ENCODE results near the gene PACS2.
A peak's percentile ranks its signal among the peaks of the same experiment; 100 is the strongest.

Gene PACS2

DNA sequence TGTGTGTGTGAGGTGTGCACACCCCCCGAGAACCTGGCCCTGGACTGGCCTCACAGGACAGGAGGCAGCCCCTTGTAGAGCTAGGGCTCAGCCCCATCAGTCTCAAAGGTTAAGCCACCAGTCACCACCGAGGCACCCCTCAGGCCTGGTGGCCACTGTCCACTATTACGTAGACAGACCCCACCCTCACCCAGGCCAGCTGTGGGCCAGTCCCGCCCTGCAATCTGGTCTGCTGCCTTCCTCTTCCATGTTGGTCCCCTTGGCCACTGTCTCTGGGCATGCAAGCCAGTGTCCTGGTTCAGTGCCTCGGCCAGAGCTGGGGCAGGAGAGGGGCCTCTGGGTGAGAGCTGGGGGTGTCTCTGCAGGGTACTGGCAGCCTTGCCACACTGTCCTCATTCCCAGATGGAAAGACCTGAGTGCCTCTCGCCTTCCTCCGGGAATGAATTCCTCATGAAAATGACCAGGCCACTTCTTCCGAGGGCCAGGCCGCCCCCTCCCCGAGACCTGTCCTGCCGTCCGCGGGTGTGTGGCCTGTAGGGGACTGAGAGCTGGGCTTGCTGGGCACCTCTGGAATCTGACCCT lies 82.9 kb downstream of the PACS2 start:
- Histone ChIP-seq H3K9me2 (replicated peaks; ENCODE audit: low read depth, low read length) (no peaks in the 10 kb centered on the region), H4K20me1 (ENCODE audit: insufficient read depth, low read length, poor library complexity, severe bottlenecking) (peaks cover 11% of the 10 kb centered on the region), H3K4me2 (ENCODE audit: low read depth, low read length, poor library complexity, severe bottlenecking) (peak overlapping the region; percentile 88), H3K27me3 (ENCODE audit: insufficient read depth, low read length, poor library complexity, severe bottlenecking) (no peaks in the 10 kb centered on the region), H3K36me3 (ENCODE audit: insufficient read depth, low read length) (0 out of 2 replicates have a peak, but pooled peaks cover 4% of the 10 kb centered on the region), H2AFZ (ENCODE audit: low read length) (0 out of 2 replicates have a peak overlapping the region, but pooled peaks have one; percentile 86), H3K9ac (ENCODE audit: low read depth, low read length, poor library complexity, severe bottlenecking) (peak overlapping the region; percentile 99), H3F3A (ENCODE audit: low read depth) (no peaks in the 10 kb centered on the region), H3K79me2 (ENCODE audit: insufficient read depth, low read length) (peaks cover 25% of the 10 kb centered on the region), H3K4me1 (ENCODE audit: insufficient read depth, low read length, poor library complexity, severe bottlenecking) (peaks cover 44% of the 10 kb centered on the region), H3K4me3 (ENCODE audit: low read length, poor library complexity, severe bottlenecking) (peak overlapping the region; percentile 100), H3K9me3 (ENCODE audit: insufficient read depth, low read depth, low read length) (no peaks in the 10 kb centered on the region)
- TF ChIP-seq EZH2phosphoT487 (IDR thresholded peaks at IDR 0.05; ENCODE audit: borderline replicate concordance) = no peak
- TF ChIP-seq, protein P1, sequence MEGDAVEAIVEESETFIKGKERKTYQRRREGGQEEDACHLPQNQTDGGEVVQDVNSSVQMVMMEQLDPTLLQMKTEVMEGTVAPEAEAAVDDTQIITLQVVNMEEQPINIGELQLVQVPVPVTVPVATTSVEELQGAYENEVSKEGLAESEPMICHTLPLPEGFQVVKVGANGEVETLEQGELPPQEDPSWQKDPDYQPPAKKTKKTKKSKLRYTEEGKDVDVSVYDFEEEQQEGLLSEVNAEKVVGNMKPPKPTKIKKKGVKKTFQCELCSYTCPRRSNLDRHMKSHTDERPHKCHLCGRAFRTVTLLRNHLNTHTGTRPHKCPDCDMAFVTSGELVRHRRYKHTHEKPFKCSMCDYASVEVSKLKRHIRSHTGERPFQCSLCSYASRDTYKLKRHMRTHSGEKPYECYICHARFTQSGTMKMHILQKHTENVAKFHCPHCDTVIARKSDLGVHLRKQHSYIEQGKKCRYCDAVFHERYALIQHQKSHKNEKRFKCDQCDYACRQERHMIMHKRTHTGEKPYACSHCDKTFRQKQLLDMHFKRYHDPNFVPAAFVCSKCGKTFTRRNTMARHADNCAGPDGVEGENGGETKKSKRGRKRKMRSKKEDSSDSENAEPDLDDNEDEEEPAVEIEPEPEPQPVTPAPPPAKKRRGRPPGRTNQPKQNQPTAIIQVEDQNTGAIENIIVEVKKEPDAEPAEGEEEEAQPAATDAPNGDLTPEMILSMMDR (conservative IDR thresholded peaks at IDR 0.05; ENCODE audit: low read length) = no peak

DNA sequence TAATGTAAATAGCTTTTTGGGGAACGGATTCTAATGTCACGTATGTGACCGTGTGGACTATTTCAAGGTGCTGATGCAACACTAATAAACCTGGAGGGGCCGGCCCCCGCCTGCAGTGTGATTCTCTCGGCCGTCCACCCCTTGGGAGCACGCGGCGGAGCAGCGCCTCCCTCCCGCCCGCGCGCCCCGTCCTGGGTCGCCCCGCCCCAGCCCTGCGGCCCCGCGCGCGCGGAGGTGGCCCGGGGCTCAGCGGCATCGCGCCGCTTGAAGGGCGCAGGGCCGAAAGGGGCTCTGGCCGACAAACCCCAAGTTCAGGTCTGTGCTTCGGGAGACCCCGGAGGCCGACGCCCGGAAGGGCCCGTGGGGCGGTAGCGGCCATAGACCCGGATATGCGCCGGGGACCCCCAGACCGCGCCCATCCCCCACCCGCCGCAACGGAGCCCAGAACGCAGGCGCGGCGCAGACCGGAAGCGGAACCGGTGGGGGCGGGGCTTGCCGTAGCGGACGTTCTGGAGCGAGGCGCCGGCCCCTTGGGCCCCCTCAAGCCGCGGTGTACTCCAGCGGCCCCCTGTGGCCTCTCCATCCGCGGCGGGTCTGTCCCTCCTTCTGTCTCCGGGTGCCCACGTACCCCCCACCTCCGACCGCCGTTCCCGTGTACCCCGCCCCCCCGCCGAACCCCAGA lies 83.6 kb downstream of the PACS2 start, which contains the start of gene TEX22:
TSS of gene TEX22 (plus strand) at position 495 of the 682 bp plus-strand sequence. CDS start 803 bp downstream, outside the sequence.
- H2AFZ ChIP-seq (ENCODE audit: low read length) = peak within 1 kb of the TSS; percentile 86
- H3K4me2 ChIP-seq (ENCODE audit: low read depth, low read length, poor library complexity, severe bottlenecking) = peak within 1 kb of the TSS; percentile 88
- peaks cover 25% of the 10 kb centered on the region for H3K79me2 ChIP-seq (ENCODE audit: insufficient read depth, low read length)
- no peaks in the 10 kb centered on the region for H3K9me2 ChIP-seq (replicated peaks; ENCODE audit: low read depth, low read length)
- peak within 1 kb of the TSS; percentile 100 for H3K4me3 ChIP-seq (ENCODE audit: low read length, poor library complexity, severe bottlenecking)
- H3K4me1 ChIP-seq (ENCODE audit: insufficient read depth, low read length, poor library complexity, severe bottlenecking) = peaks cover 44% of the 10 kb centered on the region
- no peaks in the 10 kb centered on the region for H3K9me3 ChIP-seq (ENCODE audit: insufficient read depth, low read depth, low read length)
- no peak for TF ChIP-seq EZH2phosphoT487 (IDR thresholded peaks at IDR 0.05; ENCODE audit: borderline replicate concordance)
- TF ChIP-seq, protein P1 (conservative IDR thresholded peaks at IDR 0.05; ENCODE audit: low read length) = peak; percentile 48
- no peaks in the 10 kb centered on the region for H3K27me3 ChIP-seq (ENCODE audit: insufficient read depth, low read length, poor library complexity, severe bottlenecking)
- peaks cover 11% of the 10 kb centered on the region for H4K20me1 ChIP-seq (ENCODE audit: insufficient read depth, low read length, poor library complexity, severe bottlenecking)
- no peaks in the 10 kb centered on the region for H3F3A ChIP-seq (ENCODE audit: low read depth)
- peak within 1 kb of the TSS; percentile 99 for H3K9ac ChIP-seq (ENCODE audit: low read depth, low read length, poor library complexity, severe bottlenecking)
- H3K36me3 ChIP-seq (ENCODE audit: insufficient read depth, low read length) = 0 out of 2 replicates have a peak, but pooled peaks cover 4% of the 10 kb centered on the region

DNA sequence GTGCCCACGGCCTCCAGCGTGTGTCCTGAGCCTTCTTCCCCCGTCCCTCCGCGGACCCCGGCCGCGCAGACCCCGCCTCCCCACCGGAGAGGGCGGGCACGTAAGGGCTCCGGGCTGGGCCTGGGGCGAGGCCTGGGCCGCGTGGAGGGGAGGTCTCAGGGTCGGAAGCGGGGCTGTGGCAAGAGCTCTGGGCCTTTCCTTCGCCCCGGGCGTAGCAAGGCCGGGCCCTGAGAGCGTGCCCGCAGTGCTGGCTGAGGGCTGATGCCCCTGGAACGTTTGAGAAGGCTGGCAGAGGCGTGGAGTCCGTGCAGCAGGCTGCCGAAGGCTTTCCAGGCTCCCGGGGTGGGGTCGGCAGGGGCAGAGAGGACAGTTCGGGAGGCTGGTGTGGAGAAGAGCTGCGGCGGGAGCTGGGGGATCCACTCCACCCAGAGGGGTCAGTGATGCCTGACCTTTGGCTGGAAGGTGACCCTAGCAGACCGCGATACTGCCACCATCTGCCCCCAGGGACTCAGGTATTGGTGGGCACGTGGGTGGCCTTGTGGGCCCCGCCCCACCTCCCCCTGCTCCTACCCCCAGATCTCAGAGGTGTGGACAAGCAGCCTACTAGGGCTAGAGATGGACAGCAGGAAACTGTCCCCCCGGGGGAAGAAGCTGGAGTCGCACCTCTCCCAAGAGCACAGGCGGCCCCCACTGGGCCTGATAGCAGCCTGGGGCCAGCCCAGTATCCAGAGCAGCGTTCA lies 84.3 kb downstream of the PACS2 start:
- Histone ChIP-seq H3K27me3 (ENCODE audit: insufficient read depth, low read length, poor library complexity, severe bottlenecking) (no peaks in the 10 kb centered on the region), H3K9ac (ENCODE audit: low read depth, low read length, poor library complexity, severe bottlenecking) (peak overlapping the region; percentile 99), H2AFZ (ENCODE audit: low read length) (peak overlapping the region; percentile 86)

More for the DNA sequence above, 84.3 kb downstream of the PACS2 start:
- Histone ChIP-seq H4K20me1 (ENCODE audit: insufficient read depth, low read length, poor library complexity, severe bottlenecking) (peaks cover 11% of the 10 kb centered on the region), H3K9me2 (replicated peaks; ENCODE audit: low read depth, low read length) (no peaks in the 10 kb centered on the region), H3K36me3 (ENCODE audit: insufficient read depth, low read length) (0 out of 2 replicates have a peak, but pooled peaks cover 4% of the 10 kb centered on the region), H3K79me2 (ENCODE audit: insufficient read depth, low read length) (peaks cover 25% of the 10 kb centered on the region), H3K4me1 (ENCODE audit: insufficient read depth, low read length, poor library complexity, severe bottlenecking) (peaks cover 44% of the 10 kb centered on the region), H3F3A (ENCODE audit: low read depth) (no peaks in the 10 kb centered on the region), H3K4me2 (ENCODE audit: low read depth, low read length, poor library complexity, severe bottlenecking) (peak overlapping the region; percentile 88), H3K9me3 (ENCODE audit: insufficient read depth, low read depth, low read length) (no peaks in the 10 kb centered on the region), H3K4me3 (ENCODE audit: low read length, poor library complexity, severe bottlenecking) (peak overlapping the region; percentile 100)
- TF ChIP-seq, protein P1 (conservative IDR thresholded peaks at IDR 0.05; ENCODE audit: low read length) = no peak
- TF ChIP-seq EZH2phosphoT487 (IDR thresholded peaks at IDR 0.05; ENCODE audit: borderline replicate concordance) = no peak
